ENCODE results near the gene COL27A1. TPM values are rescaled to one million over a fixed set of nuclear protein-coding genes. Genes with fewer than 3 reads are reported as not detected.

Gene COL27A1
- total RNA-seq, 1 experiment from 2014 or later = 12.0 TPM

GRCh38 chr9:114206221-114206789 lies 51.0 kb downstream of the COL27A1 start:
- ChIA-PET POLR2A (no interaction called here), CTCF (no interaction called here), RAD21 (ENCODE audit: low non-redundant PET in 1 of 2, low total read pairs in 2 of 2, uncharacterized antibody in 2 of 2, unreplicated experiment in 2 of 2) (no interaction called here)
- no peaks in the 10 kb centered on the region for H3K9me2 ChIP-seq (ENCODE audit: insufficient read depth)
- H3K27me3 ChIP-seq (ENCODE audit: insufficient read depth, low read length) = no peaks in the 10 kb centered on the region
- no peak overlapping the region for H3K4me2 ChIP-seq (ENCODE audit: low read length)
- ATAC-seq (no peak), DNase-seq (ENCODE audit: low read depth, low spot score) (no peak)
- BruUV-seq (replicated peaks) = no TSS peak
- intact Hi-C loops (cut with micrococcal nuclease) = no loop called here
- TF ChIP-seq EZH2 (IDR thresholded peaks at IDR 0.05) (no peak), ATF3 (IDR thresholded peaks at IDR 0.05) (no peak), FOSL1 (IDR thresholded peaks at IDR 0.05; ENCODE audit: low read depth) (no peak), RAD21 (IDR thresholded peaks at IDR 0.05; ENCODE audit: low read depth) (no peak), JUND (IDR thresholded peaks at IDR 0.05) (no peak), CTCF (IDR thresholded peaks at IDR 0.05 in 2 of 3, conservative IDR thresholded peaks at IDR 0.05 in 1 of 3; ENCODE audit: borderline replicate concordance in 1 of 3, insufficient read depth in 1 of 3, low read depth in 2 of 3, low read length in 2 of 3) (no peak), REST (IDR thresholded peaks at IDR 0.05; ENCODE audit: low read depth) (no peak), ZBTB33 (IDR thresholded peaks at IDR 0.05; ENCODE audit: extremely low read depth, insufficient replicate concordance, low read length) (no peak), TCF7L2 (IDR thresholded peaks at IDR 0.05; ENCODE audit: borderline replicate concordance, extremely low read depth, insufficient read depth, insufficient read length) (no peak)
- no peaks in the 10 kb centered on the region for H4K20me1 ChIP-seq (ENCODE audit: insufficient read depth)
- H3K9me3 ChIP-seq (ENCODE audit: control insufficient read depth in 1 of 2, insufficient read depth in 1 of 2, low read depth in 1 of 2, low read length in 2 of 2) = no peaks in the 10 kb centered on the region
- no peaks in the 10 kb centered on the region for H3K36me3 ChIP-seq (ENCODE audit: control insufficient read depth in 1 of 2, insufficient read depth in 2 of 2, low read length in 2 of 2)
- H3K4me3 ChIP-seq (replicated peaks in 1 of 2; ENCODE audit: low read depth in 1 of 2, low read length in 2 of 2) = no peak overlapping the region
- H3K9ac ChIP-seq (ENCODE audit: low read length) = no peak overlapping the region
- H3K4me1 ChIP-seq (ENCODE audit: control insufficient read depth in 1 of 2, insufficient read depth in 2 of 2, low read length in 2 of 2) = peaks cover 0 to 10% of the 10 kb centered on the region in 2 experiments; a peak in 2 of 4 replicates
- H2AFZ ChIP-seq (ENCODE audit: low read depth, low read length, poor library complexity, severe bottlenecking) = no peak overlapping the region
- no peaks in the 10 kb centered on the region for H3K79me2 ChIP-seq (ENCODE audit: insufficient read depth, low read length)
- H3K27ac ChIP-seq (ENCODE audit: low read depth, low read length) = no peak overlapping the region

Data from HCT116 (cell line).